ENCODE data around the gene BRD7.

BRD7 gene

GRCh38 chr16:50289950-50290764, 78.6 kb downstream of the BRD7 start:
- DNase-seq (ENCODE audit: low read depth in 2 of 2), result no peak

DNA sequence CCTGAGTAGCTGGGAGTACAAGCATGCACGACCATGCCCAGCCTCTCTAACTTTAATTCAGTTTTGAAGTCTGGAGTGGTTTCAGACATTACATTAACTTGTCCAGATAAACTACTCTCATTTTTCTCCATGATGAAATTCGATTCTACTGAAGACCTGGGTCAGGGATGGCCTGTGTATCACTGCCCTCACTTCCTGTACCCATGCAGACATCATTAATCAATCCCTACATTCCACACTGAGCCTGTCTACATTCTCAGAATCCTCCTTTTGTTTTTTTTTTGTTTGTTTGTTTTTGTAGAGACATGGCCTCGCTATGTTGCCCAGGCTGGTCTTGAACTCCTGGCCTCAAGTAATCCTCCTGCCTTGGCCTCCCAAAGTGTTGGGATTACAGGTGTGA, 79.9 kb downstream of the BRD7 start:
- DNase-seq (ENCODE audit: low read depth in 2 of 2), result no peak

GRCh38 chr16:50288026-50288425, 80.8 kb downstream of the BRD7 start:
- no peak for DNase-seq (ENCODE audit: low read depth in 2 of 2)

- DNase-seq (ENCODE audit: low read depth in 2 of 2), result no peak
These were observed 82.1 kb downstream of the BRD7 start for GRCh38 chr16:50286681-50287080.

GRCh38 chr16:50285406-50286003, 83.3 kb downstream of the BRD7 start:
- no peak for DNase-seq (ENCODE audit: low read depth in 2 of 2)

- no peak for DNase-seq (ENCODE audit: low read depth in 2 of 2)
These were observed 84.5 kb downstream of the BRD7 start for GRCh38 chr16:50284131-50284911.

DNA sequence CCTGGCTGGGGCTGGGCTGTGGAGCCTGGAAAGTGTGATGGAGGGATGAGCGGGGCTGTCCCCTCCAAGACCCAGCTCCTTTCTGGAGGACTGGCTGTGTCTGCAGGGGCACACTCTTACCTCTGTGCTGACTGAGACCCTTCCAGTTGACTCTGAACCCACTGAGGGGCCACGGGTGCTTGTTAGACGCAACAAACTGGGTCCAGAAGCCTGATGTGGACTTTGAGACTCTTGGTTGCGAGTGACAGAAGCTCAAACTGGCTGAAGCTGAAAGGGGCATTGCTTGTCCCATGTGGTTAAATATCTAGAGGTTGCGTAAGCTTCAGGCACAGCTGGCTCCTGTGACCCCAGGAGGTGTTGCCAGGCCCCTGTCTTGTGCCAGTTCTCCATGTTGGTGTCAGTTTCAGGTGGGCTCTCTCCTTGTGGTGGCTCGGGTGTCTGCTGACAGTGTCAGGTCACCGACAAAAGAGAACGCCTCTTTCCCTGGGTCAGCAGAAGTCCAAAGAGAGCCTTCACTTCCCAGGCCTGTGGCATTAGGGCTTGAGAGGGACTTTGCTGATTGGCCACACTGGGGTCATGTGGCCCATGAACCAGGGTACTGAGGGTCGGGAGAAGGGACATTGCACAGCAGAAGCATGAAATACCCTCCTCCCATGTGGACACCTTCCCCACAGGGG, 85.7 kb downstream of the BRD7 start:
- DNase-seq (ENCODE audit: low read depth in 2 of 2), result no peak

GRCh38 chr16:50282010-50282538, 86.7 kb downstream of the BRD7 start:
- no peak for DNase-seq (ENCODE audit: low read depth in 2 of 2)

DNA sequence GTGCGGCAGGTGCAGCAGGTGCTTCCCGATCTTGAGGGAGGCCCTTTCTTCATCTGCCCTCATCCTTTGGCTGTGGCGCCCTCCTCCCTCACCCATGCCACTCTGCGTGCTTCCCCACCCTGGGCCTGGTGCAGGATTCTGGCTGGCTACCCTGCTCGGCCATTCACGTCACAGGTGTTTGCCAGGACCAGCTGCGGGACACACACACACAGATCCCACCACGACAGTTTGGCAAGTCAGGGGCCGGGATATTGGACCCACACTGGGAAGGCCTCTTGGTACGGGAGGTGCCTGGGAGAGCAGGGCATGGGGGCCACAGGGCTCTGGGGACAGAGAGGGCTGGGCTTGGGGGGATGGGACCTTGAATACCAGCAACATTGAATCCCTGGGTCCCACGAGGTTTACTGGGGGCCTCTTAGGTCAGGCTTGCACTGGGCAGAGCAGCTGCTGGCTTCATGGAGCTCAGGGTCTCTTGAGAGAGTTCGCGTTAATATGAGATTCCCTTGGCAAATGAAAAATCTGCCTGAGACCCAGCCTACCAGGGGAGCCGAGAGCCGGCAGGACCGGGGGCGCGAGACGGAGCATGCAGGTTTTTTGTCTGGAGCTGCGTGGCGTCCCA, 87.3 kb downstream of the BRD7 start:
- DNase-seq (ENCODE audit: low read depth in 2 of 2), result no peak

GRCh38 chr16:50280932-50281331, 87.9 kb downstream of the BRD7 start:
- no peak for DNase-seq (ENCODE audit: low read depth in 2 of 2)

DNA sequence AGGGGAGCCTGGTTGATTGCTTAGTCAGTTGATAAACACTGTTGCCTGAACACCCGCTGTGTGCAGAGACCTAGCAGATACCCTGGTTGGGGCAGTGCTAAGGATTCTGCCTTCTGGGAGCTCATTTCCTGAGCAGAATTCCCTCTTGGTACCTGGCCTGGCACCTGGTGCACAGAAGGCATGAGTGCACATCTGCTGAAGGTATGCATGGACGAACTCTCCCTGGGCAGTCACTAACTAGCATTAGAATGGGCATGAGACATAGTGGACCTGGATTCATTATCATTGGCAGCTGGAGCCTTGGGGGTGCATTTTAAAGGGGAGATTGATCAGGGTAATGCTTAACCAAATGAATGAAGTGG, 89.3 kb downstream of the BRD7 start:
- DNase-seq (ENCODE audit: low read depth in 2 of 2), result no peak

DNA sequence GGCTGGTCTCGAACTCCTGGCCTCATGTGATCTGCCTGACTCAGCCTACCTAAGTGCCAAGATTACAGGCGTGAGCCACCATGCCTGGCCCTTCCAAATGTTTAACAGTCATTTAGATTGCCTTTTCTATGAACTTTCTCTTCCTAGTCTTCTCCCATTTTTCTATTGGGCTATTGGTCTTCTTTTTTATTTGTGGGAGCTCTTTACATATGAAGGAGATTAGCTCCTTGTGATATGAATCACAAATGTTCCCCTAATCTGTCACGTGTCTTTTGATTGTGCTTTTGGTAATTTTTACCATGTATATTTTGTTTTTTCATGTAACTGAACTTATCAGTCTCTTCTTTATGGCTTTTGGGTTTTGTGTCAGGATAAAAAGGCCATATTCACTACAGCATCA, 90.5 kb downstream of the BRD7 start:
- DNase-seq (ENCODE audit: low read depth in 2 of 2), result no peak

GRCh38 chr16:50276801-50277555, 91.8 kb downstream of the BRD7 start:
- DNase-seq (ENCODE audit: low read depth in 2 of 2), result no peak

- DNase-seq (ENCODE audit: low read depth in 2 of 2), result no peak
These were observed 92.5 kb downstream of the BRD7 start for GRCh38 chr16:50276326-50276640.

GRCh38 chr16:50275428-50276325, 93.1 kb downstream of the BRD7 start:
- no peak for DNase-seq (ENCODE audit: low read depth in 2 of 2)

GRCh38 chr16:50275098-50275415, 93.7 kb downstream of the BRD7 start:
- no peak for DNase-seq (ENCODE audit: low read depth in 2 of 2)

- DNase-seq (ENCODE audit: low read depth in 2 of 2), result no peak
These were observed 94.3 kb downstream of the BRD7 start for GRCh38 chr16:50274326-50275097.

- DNase-seq (ENCODE audit: low read depth in 2 of 2), result no peak
These were observed 94.9 kb downstream of the BRD7 start for GRCh38 chr16:50273888-50274325.

DNA sequence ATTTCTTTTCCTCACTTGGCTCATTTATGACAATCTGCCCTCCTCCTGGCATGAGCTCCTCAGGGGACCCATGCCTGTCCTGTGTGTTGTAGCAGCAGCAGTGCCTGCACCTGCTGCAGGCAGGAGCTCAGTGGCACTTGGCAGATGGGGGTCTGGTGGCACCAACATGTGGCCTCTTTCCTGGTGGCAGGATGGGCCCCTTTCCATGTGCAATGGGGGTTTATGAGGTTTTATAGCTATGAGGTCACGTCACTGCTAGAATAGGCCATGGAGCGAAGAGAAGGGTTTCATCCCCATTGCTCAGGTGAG, 95.5 kb downstream of the BRD7 start:
- no peak for DNase-seq (ENCODE audit: low read depth in 2 of 2)

Data from fibroblast of skin of left biceps (primary cell).